OCI-LY3 (cell line): ENCODE results near the gene NOTUM.

Experiments
- H2AFZ ChIP-seq: fragments of 200-600, 300-600 bp; shearing (Covaris generic); 2 replicates; pipeline ENCODE4 v1.6.0; 2014; ENCODE audit warnings: antibody characterized with exemption, low read depth, low read length
- H3K27ac ChIP-seq: fragments of 200-600, 300-600 bp; sonication (generic); 2 replicates; pipeline ENCODE4 v1.5.1; 2014; ENCODE audit warnings: mild to moderate bottlenecking, low read length, moderate library complexity, mixed read lengths
- H3K27me3 ChIP-seq: fragments of 200-600, 300-600 bp; sonication (generic); 2 replicates; pipeline ENCODE4 v1.6.1; 2014; ENCODE audit warnings: low read depth, low read length, mixed read lengths
- H3K36me3 ChIP-seq: fragments of 200-600, 300-600 bp; sonication (generic); replicated peaks from 2 replicates; pipeline ENCODE3; 2014; ENCODE audit warnings: low read depth, low read length, mixed read lengths
- H3K4me1 ChIP-seq: fragments of 300-600, 200-600 bp; sonication (generic); 2 replicates; pipeline ENCODE4 v1.6.1; 2014; ENCODE audit warnings: low read length, mixed read lengths
- H3K4me2 ChIP-seq: fragments of 200-600, 300-600 bp; sonication (generic); 2 replicates; pipeline ENCODE4 v1.6.1; 2014; ENCODE audit warnings: low read length, mixed read lengths
- H3K4me3 ChIP-seq: fragments of 300-600, 200-600 bp; sonication (generic); 2 replicates; pipeline ENCODE4 v1.5.1; 2014; ENCODE audit warnings: antibody characterized with exemption, mild to moderate bottlenecking, low read length, moderate library complexity
- H3K79me2 ChIP-seq: fragments of 300-600, 200-600 bp; shearing (Covaris generic); 2 replicates; pipeline ENCODE4 v1.6.1; 2014; ENCODE audit warnings: mild to moderate bottlenecking, low read length, mixed read lengths
- H3K9ac ChIP-seq: fragments of 300-600, 200-600 bp; shearing (Covaris generic); 2 replicates; pipeline ENCODE4 v1.6.0; 2014; ENCODE audit warnings: mild to moderate bottlenecking, low read length, moderate library complexity
- H3K9me3 ChIP-seq: fragments of 200-600, 300-600 bp; shearing (Covaris generic); 2 replicates; pipeline ENCODE4 v1.6.1; 2014; ENCODE audit warnings: low read length, mixed read lengths; ENCODE audit not compliant: insufficient read depth
- H4K20me1 ChIP-seq: fragments of 200-600, 300-600 bp; sonication (generic); 2 replicates; pipeline ENCODE4 v1.6.1; 2016; ENCODE audit warnings: low read length, mixed read lengths; ENCODE audit not compliant: insufficient read depth
- EZH2phosphoT487 ChIP-seq: fragments of 200-600 bp; shearing (Covaris generic); IDR thresholded peaks from 2 replicates; pipeline ENCODE4 v1.6.1; 2018; ENCODE audit warnings: antibody characterized with exemption, mixed run types, low read depth
- TF ChIP-seq, protein P1 (sequence below): fragments of 200-600, 300-600 bp; sonication (generic); IDR thresholded peaks from 2 replicates; pipeline ENCODE4 v1.5.1; 2014; ENCODE audit warnings: antibody characterized with exemption, low read length, low read depth

NOTUM gene

DNA sequence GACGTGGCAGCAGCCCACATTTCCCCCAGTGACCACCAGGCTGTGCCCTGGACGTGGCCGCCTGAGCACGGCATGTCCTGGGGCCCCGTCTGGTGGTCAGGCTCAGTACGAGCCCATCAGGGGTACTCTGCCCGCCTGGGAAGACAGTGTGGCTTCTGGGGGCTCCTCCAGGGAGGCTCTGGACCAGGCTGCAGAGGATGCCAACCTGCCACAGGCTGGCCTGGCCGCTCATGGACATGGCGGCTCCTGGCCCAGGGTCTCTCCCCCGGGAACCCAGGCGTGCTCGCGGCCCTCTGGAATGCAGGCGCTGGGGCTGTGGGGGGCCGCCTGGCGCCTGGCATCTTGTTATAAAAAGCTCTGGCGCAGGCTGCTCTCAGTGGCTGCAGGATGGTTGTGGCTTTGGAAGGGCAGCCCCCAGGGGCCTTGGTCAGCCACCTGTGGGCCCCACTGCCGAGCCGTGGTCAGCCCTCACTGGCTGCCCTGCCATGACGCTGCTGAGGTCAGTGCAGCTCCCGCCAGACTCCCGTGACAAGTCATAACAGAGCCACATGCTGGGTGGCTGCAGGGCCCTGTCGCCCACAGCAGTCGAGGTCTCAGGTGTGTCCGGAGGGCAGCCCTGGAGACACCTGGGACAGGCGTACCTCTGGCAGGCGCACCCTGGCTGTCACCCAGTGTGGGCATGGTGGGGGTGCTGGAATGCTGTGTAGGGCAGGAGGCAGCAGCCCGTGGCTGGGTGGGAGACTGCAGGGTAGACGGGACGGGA is 46.7 kb upstream of the NOTUM start:
- no peaks in the 10 kb centered on the region for H3K4me1 ChIP-seq
- no peak overlapping the region for H3K4me2 ChIP-seq
- no peak overlapping the region for H3K27ac ChIP-seq

GRCh38 chr17:82007228-82007494 is 46.2 kb upstream of the NOTUM start:
- Histone ChIP-seq H3K4me2 (no peak overlapping the region), H3K9me3 (no peaks in the 10 kb centered on the region), H2AFZ (no peak overlapping the region), H3K27ac (no peak overlapping the region), H3K79me2 (no peaks in the 10 kb centered on the region), H3K9ac (no peak overlapping the region), H4K20me1 (no peaks in the 10 kb centered on the region), H3K27me3 (no peaks in the 10 kb centered on the region), H3K36me3 (no peaks in the 10 kb centered on the region), H3K4me1 (no peaks in the 10 kb centered on the region), H3K4me3 (no peak overlapping the region)
- TF ChIP-seq, protein P1, sequence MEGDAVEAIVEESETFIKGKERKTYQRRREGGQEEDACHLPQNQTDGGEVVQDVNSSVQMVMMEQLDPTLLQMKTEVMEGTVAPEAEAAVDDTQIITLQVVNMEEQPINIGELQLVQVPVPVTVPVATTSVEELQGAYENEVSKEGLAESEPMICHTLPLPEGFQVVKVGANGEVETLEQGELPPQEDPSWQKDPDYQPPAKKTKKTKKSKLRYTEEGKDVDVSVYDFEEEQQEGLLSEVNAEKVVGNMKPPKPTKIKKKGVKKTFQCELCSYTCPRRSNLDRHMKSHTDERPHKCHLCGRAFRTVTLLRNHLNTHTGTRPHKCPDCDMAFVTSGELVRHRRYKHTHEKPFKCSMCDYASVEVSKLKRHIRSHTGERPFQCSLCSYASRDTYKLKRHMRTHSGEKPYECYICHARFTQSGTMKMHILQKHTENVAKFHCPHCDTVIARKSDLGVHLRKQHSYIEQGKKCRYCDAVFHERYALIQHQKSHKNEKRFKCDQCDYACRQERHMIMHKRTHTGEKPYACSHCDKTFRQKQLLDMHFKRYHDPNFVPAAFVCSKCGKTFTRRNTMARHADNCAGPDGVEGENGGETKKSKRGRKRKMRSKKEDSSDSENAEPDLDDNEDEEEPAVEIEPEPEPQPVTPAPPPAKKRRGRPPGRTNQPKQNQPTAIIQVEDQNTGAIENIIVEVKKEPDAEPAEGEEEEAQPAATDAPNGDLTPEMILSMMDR = no peak
- TF ChIP-seq EZH2phosphoT487 = no peak

More for the DNA sequence above, 46.7 kb upstream of the NOTUM start:
- H3K9ac ChIP-seq = no peak overlapping the region
- no peaks in the 10 kb centered on the region for H4K20me1 ChIP-seq
- H3K27me3 ChIP-seq = no peaks in the 10 kb centered on the region
- no peaks in the 10 kb centered on the region for H3K36me3 ChIP-seq
- no peak overlapping the region for H2AFZ ChIP-seq
- no peaks in the 10 kb centered on the region for H3K79me2 ChIP-seq
- H3K4me3 ChIP-seq = no peak overlapping the region
- no peak for TF ChIP-seq EZH2phosphoT487
- TF ChIP-seq, protein P1 = no peak
- no peaks in the 10 kb centered on the region for H3K9me3 ChIP-seq

DNA sequence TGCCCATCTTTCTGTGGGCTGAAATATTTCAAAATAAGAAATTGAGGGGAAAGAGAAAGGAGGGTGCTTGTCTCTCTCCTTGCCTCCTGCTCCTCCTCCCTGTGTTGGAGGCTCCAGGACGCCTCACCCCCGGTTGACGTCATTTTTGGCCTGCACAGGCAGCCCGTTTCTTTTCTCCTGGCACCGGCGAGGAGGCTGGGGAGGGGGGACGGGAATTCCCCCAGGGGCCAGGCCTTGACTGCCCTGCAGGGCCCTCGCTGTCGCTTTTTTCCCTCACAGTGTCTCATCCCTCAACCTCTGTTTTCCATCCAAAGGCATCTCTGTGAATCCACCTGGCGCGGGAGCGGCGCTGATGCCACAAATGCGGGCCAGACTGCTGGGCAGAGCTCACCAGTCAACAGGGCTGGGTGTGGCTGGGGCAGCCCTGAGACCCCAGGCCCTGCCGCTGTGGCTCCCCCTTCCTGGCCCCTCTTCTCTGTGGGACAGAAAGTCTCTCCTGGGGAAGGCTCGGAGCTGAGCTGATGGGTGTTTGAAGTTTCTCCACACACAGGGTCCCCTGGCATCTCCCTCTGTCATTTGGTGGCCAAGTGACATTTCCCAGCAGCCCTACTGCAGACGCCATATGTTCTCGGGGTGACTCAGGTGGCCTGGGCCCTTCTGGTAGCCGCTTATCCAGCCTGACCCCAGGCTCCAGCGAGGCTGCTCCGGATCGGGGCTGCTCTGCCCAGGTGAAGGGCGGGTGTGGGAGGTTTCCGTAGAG is 45.7 kb upstream of the NOTUM start:
- Histone ChIP-seq H3K36me3 (no peaks in the 10 kb centered on the region), H4K20me1 (no peaks in the 10 kb centered on the region), H3K4me1 (no peaks in the 10 kb centered on the region), H2AFZ (no peak overlapping the region), H3K4me3 (no peak overlapping the region), H3K27ac (no peak overlapping the region), H3K79me2 (no peaks in the 10 kb centered on the region), H3K27me3 (no peaks in the 10 kb centered on the region), H3K4me2 (no peak overlapping the region), H3K9ac (no peak overlapping the region), H3K9me3 (no peaks in the 10 kb centered on the region)
- TF ChIP-seq, protein P1 = no peak
- no peak for TF ChIP-seq EZH2phosphoT487

GRCh38 chr17:82005701-82006348 is 44.8 kb upstream of the NOTUM start:
- H3K27ac ChIP-seq = no peak overlapping the region
- H3K4me2 ChIP-seq = no peak overlapping the region
- no peaks in the 10 kb centered on the region for H3K27me3 ChIP-seq
- no peaks in the 10 kb centered on the region for H3K36me3 ChIP-seq
- H3K4me1 ChIP-seq = no peaks in the 10 kb centered on the region
- no peaks in the 10 kb centered on the region for H4K20me1 ChIP-seq
- no peaks in the 10 kb centered on the region for H3K9me3 ChIP-seq
- H3K9ac ChIP-seq = no peak overlapping the region
- no peaks in the 10 kb centered on the region for H3K79me2 ChIP-seq
- TF ChIP-seq EZH2phosphoT487 = no peak
- TF ChIP-seq, protein P1 = no peak
- no peak overlapping the region for H2AFZ ChIP-seq
- H3K4me3 ChIP-seq = no peak overlapping the region
